Mucosa of gallbladder (tissue), 1 donor: ENCODE data around the gene KAT5. TPM values are rescaled to one million over a fixed set of nuclear protein-coding genes. Genes with fewer than 3 reads are reported as not detected.
"Not testable (repeated sequence)": the region's sequence is repeated elsewhere in the genome, so short reads cannot be mapped to it uniquely, and the experiment has no call there.

Experiments used
- DNase-seq: peaks from one replicate; pipeline ENCODE4 v3.0.0-alpha.2; 2020; ENCODE audit warnings: low spot score
- total RNA-seq: library from RNA; stranded (reverse); gene quantifications from one replicate; pipeline ENCODE4 v1.2.1, GENCODE V29; 2021
- donor health status: DM: no; HTN: no; CAD: no.

KAT5 gene
- total RNA-seq, 1 donor from 2014 or later = 74.7 TPM

DNA sequence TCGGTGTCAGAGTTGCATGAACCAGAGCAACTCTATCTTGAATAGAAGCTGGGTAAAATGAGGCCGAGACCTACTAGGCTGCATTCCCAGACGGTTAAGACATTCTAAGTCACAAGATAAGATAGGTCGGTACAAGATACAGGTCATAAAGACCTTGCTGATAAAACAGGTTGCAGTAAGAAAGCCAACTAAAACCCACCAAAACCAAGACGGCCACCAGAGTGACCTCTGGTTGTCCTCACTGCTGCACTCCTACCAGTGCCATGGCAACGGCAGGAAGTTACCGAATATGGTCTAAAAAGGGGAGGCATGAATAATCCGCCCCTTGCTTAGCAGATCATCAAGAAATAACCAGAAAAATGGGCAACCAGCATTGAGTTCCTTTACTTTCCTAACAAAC is 2.4 kb upstream of the KAT5 start:
- no peak for DNase-seq

DNA sequence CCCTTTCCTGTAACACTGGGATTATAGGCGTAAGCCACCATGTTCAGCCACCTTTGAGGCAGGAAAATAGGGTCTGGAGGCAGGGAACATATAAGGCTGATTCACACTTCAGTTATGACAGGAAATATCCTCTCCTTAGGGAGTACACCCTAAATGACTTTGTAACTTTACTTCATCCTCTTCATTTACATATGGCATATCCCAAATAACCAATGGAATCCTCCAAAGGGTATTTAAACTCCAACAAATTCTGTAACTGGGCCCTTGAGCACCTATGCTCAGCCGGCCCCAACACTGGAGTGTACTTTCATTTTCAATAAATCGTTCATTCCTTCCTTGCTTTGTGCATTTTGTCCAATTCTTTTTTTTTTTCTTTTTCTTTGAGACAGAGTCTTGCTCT is 1.6 kb upstream of the KAT5 start:
- DNase-seq = no peak

DNA sequence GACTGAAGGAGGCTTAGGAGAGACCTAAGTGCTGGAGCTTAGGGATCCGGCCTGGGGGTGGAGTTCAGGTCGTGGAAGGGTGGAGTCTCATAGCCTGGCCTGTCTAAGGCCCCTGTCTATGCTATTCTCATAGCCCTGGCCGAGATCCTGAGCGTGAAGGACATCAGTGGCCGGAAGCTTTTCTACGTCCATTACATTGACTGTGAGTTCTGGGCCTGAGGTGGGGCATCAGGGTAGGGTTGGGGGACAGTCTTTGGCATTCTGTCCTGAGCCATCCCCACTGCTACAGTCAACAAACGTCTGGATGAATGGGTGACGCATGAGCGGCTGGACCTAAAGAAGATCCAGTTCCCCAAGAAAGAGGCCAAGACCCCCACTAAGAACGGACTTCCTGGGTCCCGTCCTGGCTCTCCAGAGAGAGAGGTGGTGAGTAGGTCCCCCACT is 603 bp downstream of the KAT5 start:
- no peak for DNase-seq

DNA sequence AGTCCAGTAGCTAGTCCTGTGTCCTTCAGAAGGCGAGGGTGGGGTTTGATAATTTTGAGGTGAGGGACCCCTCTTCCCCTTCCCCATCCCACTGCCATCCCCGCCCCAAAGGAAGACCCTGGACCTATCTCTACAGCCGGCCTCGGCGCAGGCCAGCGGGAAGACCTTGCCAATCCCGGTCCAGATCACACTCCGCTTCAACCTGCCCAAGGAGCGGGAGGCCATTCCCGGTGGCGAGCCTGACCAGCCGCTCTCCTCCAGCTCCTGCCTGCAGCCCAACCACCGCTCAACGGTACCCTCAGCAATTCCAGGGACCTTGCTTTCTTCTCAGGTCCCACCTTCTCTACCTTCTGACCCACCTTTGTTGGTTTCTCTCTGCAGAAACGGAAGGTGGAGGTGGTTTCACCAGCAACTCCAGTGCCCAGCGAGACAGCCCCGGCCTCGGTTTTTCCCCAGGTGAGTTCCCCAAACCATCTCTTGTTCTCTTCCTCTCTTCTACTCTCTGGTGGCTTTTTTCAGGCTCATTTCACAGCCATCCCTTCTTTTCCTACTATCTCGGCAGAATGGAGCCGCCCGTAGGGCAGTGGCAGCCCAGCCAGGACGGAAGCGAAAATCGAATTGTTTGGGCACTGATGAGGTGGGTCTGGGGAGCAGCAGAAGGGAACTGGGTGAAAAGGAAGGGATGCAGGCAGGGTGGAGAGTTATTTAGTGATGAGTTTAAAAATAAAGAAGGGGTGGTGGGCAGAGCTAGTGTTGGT is 1.3 kb downstream of the KAT5 start:
- DNase-seq = no peak

DNA sequence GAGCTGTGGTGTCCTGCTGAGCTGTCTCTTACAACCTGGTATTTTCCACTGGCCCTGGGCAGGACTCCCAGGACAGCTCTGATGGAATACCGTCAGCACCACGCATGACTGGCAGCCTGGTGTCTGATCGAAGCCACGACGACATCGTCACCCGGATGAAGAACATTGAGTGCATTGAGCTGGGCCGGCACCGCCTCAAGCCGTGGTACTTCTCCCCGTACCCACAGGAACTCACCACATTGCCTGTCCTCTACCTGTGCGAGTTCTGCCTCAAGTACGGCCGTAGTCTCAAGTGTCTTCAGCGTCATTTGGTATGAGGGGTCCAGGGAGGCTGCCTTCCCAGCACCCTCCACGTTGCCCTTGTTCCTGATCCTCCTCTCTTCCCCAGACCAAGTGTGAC is 2.4 kb downstream of the KAT5 start:
- DNase-seq = no peak

DNA sequence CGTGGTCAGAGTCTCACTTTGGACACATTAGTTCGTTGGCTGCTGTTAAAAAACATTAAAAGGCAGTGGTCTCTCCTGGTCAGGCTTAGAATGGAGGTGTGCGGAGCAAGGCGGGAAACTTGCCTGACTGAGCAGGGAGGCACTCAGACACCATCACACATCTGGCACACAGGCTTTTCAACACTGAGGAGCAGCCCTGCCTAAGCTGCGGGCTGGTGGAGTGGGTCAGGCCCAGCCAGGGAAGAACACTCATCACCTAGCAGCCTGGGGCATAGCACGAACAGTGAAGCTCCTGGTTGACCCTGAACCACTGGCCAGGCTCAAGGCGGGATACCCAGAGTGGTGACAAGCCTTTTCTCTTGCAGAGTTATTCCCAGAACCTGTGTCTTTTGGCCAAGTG is 4.2 kb downstream of the KAT5 start:
- no peak for DNase-seq

DNA sequence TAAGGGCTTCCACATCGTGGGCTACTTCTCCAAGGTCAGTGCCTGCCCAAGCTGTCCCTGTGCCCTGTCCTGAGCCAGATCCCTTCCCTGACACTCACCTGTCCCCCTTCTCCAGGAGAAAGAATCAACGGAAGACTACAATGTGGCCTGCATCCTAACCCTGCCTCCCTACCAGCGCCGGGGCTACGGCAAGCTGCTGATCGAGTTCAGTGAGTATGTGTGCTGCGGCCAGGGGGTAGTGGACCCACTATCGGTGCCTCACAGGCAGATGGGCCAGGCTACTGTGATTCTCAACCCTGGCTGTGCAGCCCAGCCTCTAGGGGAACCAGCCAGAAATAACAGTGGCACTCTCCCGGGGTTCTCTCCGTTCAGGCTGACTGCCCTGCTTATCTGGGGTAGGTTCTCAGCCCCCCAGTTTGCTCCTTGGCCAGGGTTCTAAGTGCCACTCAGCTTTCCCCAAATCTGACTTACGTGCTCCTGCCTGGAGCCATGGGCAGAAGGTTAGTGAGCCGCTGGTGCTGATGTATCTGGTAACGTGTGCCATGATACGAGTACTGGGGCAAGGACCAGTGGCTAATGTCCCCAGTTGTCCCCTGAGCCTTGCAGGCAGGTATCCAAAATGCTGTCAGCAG is 4.8 kb downstream of the KAT5 start:
- no peak for DNase-seq

DNA sequence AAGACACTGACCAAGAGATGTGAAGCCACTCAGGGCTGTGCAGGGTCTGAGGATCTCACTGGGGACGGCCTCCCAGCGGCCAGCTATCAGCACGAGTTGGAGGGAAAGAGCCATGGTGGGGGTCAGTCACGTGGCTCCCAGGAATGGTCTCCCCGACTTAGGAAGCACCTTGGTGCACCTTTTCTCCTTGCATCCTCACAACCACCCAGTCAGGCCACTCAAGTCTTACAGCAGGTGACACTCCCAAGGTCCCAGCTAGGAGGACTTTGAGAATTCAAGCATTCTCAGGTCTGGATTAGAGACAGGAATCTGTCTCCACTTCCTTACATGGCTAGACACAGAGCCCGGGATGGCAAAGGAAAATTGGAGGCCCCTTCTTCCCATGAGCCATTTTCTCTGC is 5.9 kb downstream of the KAT5 start:
- no peak for DNase-seq

DNA sequence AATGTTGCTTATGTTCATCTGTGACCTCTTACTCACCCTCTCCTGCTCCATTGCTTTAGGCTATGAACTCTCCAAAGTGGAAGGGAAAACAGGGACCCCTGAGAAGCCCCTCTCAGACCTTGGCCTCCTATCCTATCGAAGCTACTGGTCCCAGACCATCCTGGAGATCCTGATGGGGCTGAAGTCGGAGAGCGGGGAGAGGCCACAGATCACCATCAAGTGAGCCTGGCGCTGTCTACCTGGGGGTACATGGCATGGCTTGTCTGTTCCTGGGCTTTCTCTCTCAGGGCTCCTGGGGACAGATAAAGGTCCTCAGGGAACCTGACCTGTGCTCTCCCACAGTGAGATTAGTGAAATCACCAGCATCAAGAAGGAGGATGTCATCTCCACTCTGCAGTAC is 6.5 kb downstream of the KAT5 start:
- no peak for DNase-seq

DNA sequence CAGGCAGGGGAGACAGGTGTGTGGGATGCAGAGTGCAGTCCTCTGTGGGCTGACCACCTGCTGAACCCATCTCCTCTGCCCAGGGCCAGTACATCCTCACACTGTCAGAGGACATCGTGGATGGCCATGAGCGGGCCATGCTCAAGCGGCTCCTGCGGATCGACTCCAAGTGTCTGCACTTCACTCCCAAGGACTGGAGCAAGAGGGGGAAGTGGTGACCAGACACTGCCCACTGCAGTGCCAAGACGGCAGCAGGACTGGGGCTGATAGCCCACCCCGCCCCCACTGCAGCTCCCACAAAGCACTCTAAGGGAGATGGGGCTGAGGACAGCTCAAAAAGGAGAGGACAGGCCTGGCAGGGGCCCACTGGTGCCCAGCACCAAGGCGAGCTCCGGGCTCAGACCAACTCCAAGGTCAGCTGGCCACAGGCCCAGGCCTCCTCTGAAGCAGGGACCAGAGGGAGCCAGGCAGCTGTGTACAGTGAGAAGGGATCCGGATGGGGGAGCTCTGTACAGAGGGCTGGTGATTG is 7.0 kb downstream of the KAT5 start:
- no peak for DNase-seq

DNA sequence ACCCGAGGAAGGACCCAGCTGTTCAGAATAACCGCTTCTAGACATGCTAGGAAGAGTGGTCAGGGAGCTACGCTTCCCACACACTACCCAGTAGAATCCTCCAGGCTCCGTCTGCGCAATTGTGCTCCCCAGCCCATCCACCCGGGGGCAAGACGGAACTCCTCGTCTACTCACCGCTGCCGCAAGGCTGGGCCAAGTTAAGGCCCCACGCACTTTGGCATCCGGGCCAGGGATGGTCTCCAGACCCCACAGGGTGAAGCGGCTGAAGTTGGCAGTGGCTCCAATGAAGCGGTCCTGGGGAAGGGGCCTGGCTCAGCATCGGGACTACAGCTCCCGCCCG is 7.8 kb downstream of the KAT5 start:
- DNase-seq = no peak

DNA sequence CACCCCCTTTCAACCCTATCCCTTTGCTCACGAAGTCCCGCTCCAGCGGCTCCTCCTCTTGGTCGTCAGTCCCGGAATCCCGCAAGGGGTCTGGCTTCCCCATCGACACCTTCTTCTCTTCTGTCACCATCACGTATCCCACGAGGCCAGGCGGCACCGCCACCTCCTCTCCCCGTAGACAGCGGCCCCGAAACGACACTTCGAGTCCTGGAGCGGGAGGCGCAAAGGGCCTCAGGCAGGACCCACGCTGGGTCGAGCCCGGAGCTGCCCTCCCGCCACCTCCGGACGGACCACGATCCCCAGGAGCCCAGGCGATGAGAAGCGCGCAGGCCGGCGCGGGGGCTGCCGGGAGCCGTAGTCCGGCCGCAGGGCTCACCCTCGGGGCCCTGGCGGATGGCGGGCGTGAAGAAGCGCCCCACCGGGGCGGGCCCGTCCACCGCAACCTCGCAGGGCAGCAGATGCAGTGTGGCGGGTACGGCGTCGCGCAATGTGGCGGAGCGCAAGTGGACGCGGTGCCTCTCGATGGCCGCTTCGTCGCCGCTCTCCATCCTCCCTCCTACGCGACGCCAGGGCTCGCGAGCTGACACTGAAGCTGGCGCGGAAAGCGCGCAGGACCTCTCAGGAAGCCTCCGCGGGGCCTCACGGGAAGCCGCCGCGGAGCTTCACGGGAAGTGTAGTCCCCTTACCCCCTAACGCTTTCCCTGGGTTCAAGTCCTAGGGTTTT is 8.3 kb downstream of the KAT5 start, which contains the start of gene RNASEH2C:
Gene RNASEH2C, minus strand, starts transcription at position 588 of the 724 bp plus-strand sequence. Its CDS starts 40 bp downstream, at position 548.
- DNase-seq = peak; percentile 83

DNA sequence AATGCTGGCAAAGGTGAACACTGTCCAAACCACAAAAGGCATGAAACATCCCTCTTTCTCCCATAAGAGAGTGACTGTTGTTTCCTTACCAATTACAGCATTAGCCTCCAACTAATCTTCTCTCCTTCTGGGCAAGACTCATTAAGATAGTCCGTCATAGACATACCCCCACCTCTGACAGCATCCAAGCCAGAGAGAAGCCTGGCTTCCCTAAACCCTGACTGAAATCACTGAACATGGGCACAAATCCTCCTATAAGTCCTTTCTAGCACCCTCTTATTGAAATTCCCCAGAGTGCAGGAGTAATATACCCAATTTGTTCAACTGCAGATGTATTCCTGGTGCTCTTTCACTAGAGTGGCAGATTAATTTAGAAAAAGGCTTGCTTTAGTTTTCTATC is 10.2 kb downstream of the KAT5 start:
- no peak for DNase-seq

DNA sequence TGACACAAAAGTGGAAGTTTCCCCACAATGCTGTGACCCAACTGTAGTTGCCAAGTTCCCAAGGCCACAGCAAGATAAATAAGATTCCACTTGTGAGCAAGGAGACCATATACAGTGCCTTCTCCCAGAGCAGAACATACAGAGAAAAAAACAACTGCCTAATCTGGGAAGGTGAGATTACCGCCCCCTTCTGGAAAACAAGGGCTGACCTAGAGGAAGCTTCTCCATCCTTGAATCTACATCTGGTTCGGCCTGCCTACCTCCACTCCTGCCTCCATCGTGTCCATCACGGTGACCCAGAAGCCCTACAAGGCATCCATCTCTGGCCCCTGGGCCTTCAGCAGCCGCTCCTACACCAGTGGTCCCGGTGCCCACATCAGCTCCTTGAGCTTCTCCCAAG is 14.6 kb downstream of the KAT5 start:
- DNase-seq = no peak

DNA sequence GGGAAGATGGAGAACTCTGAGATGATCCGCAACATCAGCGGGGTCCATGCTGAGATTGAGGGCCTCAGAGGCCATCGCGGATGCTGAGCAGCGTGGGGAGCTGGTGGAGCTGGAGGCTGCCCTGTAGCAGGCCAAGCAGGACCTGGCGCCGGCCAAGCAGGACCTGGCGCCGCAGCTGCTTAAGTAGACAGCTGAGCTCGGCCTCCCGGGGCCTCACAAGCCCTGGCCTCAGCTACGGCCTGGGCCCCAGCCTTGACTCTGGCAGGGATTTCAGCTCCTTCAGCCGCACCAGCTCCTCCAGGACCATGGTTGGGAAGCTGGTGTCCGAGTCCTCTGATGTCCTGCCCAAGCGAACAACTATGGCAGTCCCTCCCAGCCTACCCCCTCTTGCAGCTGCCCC is 15.8 kb downstream of the KAT5 start:
- no peak for DNase-seq

DNA sequence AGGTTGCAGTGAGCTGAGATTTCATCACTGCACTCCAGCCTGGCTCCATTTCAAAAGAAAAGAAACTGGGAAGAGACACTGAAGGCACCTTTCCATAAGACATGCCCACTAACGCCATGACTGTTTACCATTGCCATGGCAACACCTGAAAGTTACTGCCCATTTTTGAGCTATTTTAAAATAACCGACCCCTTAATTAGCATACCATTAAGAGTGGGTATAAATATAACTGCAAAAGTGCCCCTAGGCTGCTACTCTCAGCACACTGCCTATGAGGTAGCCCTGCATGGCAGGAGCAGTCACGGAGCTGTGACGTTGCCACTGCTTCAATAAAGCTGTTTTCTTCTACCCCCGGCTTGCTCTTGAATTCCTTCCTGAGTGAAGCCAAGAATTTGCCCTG is 18.4 kb downstream of the KAT5 start:
- DNase-seq = no peak

DNA sequence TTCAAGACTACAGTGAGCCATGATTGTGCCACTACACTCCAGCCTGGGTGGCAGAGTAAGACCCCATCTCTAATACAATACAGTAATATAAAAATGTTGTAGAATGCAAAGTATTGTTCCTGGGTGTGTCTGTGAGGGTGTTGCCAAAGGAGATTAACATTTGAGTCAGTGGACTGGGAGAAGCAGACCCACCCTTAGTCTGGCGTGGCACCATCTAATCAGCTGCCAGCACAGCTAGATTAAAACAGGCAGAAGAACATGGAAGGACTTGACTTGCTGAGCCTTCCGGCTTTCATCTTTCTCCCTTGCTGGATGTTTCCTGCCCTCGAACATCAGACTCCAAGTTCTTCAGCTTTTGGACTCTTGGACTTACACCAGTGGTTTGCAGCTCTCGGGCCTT is 23.1 kb downstream of the KAT5 start:
- DNase-seq = not testable (repeated sequence)

DNA sequence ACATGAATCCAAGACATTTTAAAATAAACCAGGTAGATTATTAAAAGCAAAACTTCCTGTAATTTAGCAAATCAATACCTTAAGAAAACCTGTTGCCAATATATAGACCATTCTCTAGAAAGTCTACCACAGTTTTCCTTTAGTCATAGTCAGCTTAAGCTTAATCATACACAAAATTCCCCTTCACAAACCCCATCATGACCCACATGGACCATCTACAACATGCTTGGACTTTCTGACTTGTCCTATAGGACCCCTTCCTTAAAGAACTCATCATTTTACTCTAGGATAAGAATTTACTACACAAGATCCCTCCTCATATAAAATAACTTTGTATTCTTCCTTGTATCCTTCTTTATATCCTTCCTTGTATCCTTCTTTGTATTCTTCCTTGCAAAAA is 24.8 kb downstream of the KAT5 start:
- DNase-seq = no peak

DNA sequence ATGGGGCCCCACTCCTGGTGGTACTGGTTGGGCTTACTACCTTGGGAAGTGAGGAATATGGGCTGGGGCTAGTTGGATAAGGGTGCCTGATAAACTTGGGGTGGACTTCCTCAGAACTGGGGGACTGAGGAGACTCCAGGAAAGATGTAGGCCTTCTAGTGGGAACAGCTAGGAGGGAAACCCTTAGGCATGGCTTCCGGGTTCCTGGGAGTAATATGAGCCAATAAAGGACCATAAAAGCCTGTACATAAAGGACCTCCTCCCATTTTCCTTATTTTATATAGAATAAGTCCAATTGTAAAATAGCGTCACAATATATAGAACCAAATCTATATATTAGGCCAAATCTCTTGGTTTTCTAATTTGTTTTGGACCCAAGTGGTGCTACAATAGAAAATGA is 27.0 kb downstream of the KAT5 start:
- DNase-seq = no peak

DNA sequence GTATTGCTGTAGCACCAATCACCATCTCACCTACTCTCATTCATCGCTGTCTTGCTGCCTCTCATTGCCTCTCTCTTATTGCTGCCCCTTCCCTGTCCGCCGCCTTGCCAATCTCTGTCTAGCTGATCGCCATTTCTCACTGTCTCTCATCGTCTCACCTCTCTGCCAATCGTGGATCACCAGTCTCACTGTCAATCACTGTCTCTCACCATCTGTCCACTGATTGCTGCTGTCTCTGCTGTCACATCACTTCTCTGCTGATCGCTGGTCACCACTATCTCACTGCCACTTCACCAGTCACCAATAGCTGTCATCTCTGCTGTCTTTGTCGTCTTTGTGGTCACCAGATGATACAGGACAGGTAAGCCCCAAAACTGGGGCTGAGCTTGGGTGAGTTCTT is 29.1 kb downstream of the KAT5 start:
- no peak for DNase-seq

DNA sequence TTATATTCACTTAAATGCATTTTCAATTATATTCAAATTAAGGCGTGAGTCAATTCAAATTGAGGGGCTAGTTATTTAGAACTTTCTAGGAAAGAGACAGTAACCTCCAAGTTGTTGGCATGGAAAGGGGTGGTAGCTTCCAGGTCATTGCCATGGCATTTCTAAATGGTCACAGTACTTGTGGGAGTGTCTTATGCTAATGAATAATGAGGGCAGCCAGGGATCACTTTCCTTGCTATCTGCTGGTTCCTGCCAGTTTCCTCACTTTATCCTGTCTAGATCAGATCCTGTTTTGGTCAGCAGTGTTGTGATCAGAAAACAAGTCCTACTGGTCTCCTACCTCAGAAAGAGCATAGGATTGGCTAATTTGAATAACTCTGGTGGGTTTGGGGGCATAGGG is 30.3 kb downstream of the KAT5 start:
- DNase-seq = no peak

DNA sequence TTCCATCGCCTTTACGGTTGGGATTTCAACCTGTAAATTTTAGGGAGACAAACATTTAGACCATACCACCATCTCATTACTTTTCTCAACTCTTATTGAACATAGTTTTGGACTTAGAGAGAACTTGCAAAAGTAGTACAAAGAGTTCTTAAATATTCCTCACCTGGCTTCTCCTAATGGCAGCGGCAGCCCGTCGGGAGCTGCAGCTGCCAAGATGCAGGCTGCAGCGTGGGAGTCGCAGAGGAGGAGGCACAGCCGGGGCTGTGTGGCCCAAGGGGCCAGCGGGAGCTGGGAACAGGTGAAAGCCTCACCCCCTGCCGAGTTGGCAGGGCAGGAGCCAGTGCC is 31.6 kb downstream of the KAT5 start:
- no peak for DNase-seq
